Ovary (tissue), 3 donors: Measurements from ENCODE around the gene TUBB1.

Experiments used
- EP300 ChIP-seq: sonication (generic); formaldehyde crosslinking; IDR thresholded peaks from one replicate; pipeline ENCODE4 v1.6.1; 2017; ENCODE audit warnings: antibody characterized with exemption
- TF ChIP-seq, protein P1 (sequence below), 3 donors: fragments of 450-650 bp in 2 of 3; fragments of 200-600 bp in 1 of 3; IDR thresholded peaks; one replicate each; pipeline versions ENCODE4 v1.5.1 to v1.8.0; 2016 to 2022; ENCODE audit warnings: antibody characterized with exemption in 3 of 3, mild to moderate bottlenecking in 1 of 3
- donor health status: DM: no; HTN: no; CAD: no.

DNA sequence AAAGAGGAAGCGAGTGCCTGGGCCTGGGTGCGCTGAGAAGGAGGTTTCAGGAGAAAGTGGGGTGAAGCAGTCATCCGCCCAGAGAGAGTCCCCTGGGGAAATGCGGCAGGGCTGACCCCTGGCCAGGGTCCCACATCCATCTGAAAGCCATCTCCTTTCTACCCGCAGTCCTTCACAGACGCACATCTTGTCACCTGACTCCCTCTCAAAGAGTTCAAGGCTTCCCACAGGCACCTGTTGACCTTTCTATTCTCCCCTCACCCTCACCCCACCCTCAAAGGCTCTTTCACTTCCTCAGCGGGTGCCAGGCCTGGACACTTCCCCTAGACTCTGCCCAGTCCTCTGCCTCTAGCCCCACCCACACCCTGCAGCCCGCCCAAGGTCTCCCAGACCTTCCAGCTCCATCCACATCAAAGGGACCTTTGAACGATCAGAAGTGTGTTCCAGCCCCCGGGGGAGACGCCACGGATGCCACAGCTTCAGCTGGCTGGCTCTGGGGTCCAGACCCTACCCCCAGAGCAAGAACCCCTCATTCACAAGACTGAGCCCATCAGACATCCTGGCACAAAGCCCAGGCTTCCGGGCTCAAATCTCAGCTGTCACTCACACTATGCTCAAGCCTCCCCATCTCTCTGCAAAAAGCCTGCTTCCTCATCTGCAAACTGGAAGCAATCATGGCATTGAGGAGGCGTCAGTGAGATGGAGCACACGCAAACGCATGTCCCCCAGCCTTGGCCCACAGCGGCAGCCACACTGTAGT lies 14.3 kb upstream of the TUBB1 start:
- no peak for TF ChIP-seq EP300
- TF ChIP-seq, protein P1, sequence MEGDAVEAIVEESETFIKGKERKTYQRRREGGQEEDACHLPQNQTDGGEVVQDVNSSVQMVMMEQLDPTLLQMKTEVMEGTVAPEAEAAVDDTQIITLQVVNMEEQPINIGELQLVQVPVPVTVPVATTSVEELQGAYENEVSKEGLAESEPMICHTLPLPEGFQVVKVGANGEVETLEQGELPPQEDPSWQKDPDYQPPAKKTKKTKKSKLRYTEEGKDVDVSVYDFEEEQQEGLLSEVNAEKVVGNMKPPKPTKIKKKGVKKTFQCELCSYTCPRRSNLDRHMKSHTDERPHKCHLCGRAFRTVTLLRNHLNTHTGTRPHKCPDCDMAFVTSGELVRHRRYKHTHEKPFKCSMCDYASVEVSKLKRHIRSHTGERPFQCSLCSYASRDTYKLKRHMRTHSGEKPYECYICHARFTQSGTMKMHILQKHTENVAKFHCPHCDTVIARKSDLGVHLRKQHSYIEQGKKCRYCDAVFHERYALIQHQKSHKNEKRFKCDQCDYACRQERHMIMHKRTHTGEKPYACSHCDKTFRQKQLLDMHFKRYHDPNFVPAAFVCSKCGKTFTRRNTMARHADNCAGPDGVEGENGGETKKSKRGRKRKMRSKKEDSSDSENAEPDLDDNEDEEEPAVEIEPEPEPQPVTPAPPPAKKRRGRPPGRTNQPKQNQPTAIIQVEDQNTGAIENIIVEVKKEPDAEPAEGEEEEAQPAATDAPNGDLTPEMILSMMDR (IDR thresholded peaks at IDR 0.05): no peak
